ENCODE measurements around the gene HPN. TPM values are rescaled to one million over a fixed set of nuclear protein-coding genes. Genes with fewer than 3 reads are reported as not detected.

Gene HPN
- polyA plus RNA-seq, 6 donors from 2014 or later: not detected

- no peaks in the 10 kb centered on the region for H3K36me3 Mint-ChIP-seq
- H3K4me3 Mint-ChIP-seq: no peak overlapping the region
Observed at GRCh38 chr19:35105411-35106290, 64.1 kb downstream of the HPN start.

GRCh38 chr19:35106291-35106583, 64.7 kb downstream of the HPN start:
- Mint-ChIP-seq H3K4me3 (no peak overlapping the region), H3K9me3 (peaks cover 0 to 4% (median 0%) of the 10 kb centered on the region in 7 donors), H3K36me3 (no peaks in the 10 kb centered on the region), H3K27me3 (peaks cover 0 to 19% (median 0%) of the 10 kb centered on the region in 3 donors), H3K27ac (no peak overlapping the region), H3K4me1 (peaks cover 2 to 5% (median 3%) of the 10 kb centered on the region in 3 donors)
- no peak for ATAC-seq (ENCODE audit: low read depth in 2 of 2)
- no peak for DNase-seq

More at GRCh38 chr19:35105411-35106290, 64.1 kb downstream of the HPN start:
- no peak for ATAC-seq (ENCODE audit: low read depth in 2 of 2)
- peaks cover 2 to 5% (median 3%) of the 10 kb centered on the region in 3 donors for H3K4me1 Mint-ChIP-seq
- peaks cover 0 to 16% (median 0%) of the 10 kb centered on the region in 3 donors for H3K27me3 Mint-ChIP-seq
- DNase-seq: no peak
- peaks cover 0 to 4% (median 0%) of the 10 kb centered on the region in 7 donors for H3K9me3 Mint-ChIP-seq
- H3K27ac Mint-ChIP-seq: no peak overlapping the region

GRCh38 chr19:35106898-35107541, 65.5 kb downstream of the HPN start:
- Mint-ChIP-seq H3K36me3 (no peaks in the 10 kb centered on the region), H3K4me1 (peaks cover 2 to 5% (median 3%) of the 10 kb centered on the region in 3 donors), H3K4me3 (no peak overlapping the region), H3K27me3 (peaks cover 0 to 19% (median 0%) of the 10 kb centered on the region in 3 donors), H3K9me3 (peaks cover 0 to 4% (median 0%) of the 10 kb centered on the region in 7 donors), H3K27ac (no peak overlapping the region)
- no peak for DNase-seq
- no peak for ATAC-seq (ENCODE audit: low read depth in 2 of 2)

GRCh38 chr19:35107545-35107944, 66.0 kb downstream of the HPN start:
- Mint-ChIP-seq H3K36me3 (no peaks in the 10 kb centered on the region), H3K9me3 (peaks cover 0 to 4% (median 0%) of the 10 kb centered on the region in 7 donors), H3K27ac (no peak overlapping the region), H3K4me3 (no peak overlapping the region), H3K27me3 (peaks cover 0 to 19% (median 0%) of the 10 kb centered on the region in 3 donors), H3K4me1 (peaks cover 2 to 5% (median 3%) of the 10 kb centered on the region in 3 donors)
- DNase-seq (no peak), ATAC-seq (ENCODE audit: low read depth in 2 of 2) (no peak)

GRCh38 chr19:35108730-35109129, 67.2 kb downstream of the HPN start:
- no peaks in the 10 kb centered on the region for H3K36me3 Mint-ChIP-seq

GRCh38 chr19:35109395-35110112, 68.0 kb downstream of the HPN start:
- H3K27ac Mint-ChIP-seq: peak overlapping the region in 2 of 6 donors; percentile 30 to 44
- no peaks in the 10 kb centered on the region for H3K36me3 Mint-ChIP-seq
- H3K4me3 Mint-ChIP-seq: no peak overlapping the region
- DNase-seq (no peak), ATAC-seq (ENCODE audit: low read depth in 2 of 2) (no peak)
- H3K27me3 Mint-ChIP-seq: peaks cover 0 to 21% (median 2%) of the 10 kb centered on the region in 3 donors
- H3K4me1 Mint-ChIP-seq: peaks cover 5 to 8% (median 6%) of the 10 kb centered on the region in 3 donors
- peaks cover 0 to 4% (median 0%) of the 10 kb centered on the region in 7 donors for H3K9me3 Mint-ChIP-seq

More at GRCh38 chr19:35108730-35109129, 67.2 kb downstream of the HPN start:
- Mint-ChIP-seq H3K4me3 (no peak overlapping the region), H3K27ac (no peak overlapping the region), H3K4me1 (peaks cover 2 to 5% (median 3%) of the 10 kb centered on the region in 3 donors), H3K9me3 (peaks cover 0 to 4% (median 0%) of the 10 kb centered on the region in 7 donors), H3K27me3 (peaks cover 0 to 19% (median 0%) of the 10 kb centered on the region in 3 donors)
- DNase-seq (no peak), ATAC-seq (ENCODE audit: low read depth in 2 of 2) (no peak)

- H3K9me3 Mint-ChIP-seq: peaks cover 0 to 4% (median 0%) of the 10 kb centered on the region in 7 donors
- H3K27ac Mint-ChIP-seq: no peak overlapping the region
- H3K4me3 Mint-ChIP-seq: no peak overlapping the region
- DNase-seq (no peak), ATAC-seq (ENCODE audit: low read depth in 2 of 2) (no peak)
- H3K4me1 Mint-ChIP-seq: peaks cover 8 to 12% (median 10%) of the 10 kb centered on the region in 3 donors
- no peaks in the 10 kb centered on the region for H3K36me3 Mint-ChIP-seq
- H3K27me3 Mint-ChIP-seq: peaks cover 0 to 28% (median 5%) of the 10 kb centered on the region in 3 donors
Observed at GRCh38 chr19:35110974-35111373, 69.5 kb downstream of the HPN start.

GRCh38 chr19:35112995-35113688, 71.6 kb downstream of the HPN start:
- DNase-seq: no peak
- Mint-ChIP-seq H3K4me3 (peak overlapping the region in 1 of 8 donors; percentile 25), H3K4me1 (peaks cover 6 to 8% (median 8%) of the 10 kb centered on the region in 3 donors), H3K27me3 (peaks cover 0 to 33% (median 5%) of the 10 kb centered on the region in 3 donors), H3K27ac (no peak overlapping the region), H3K9me3 (no peaks in the 10 kb centered on the region), H3K36me3 (no peaks in the 10 kb centered on the region)
- ATAC-seq (ENCODE audit: low read depth in 2 of 2): no peak

- DNase-seq (peak; percentile 64), ATAC-seq (ENCODE audit: low read depth in 2 of 2) (peak; percentile 88)
- H3K4me1 Mint-ChIP-seq: peaks cover 6 to 11% (median 8%) of the 10 kb centered on the region in 3 donors
- no peaks in the 10 kb centered on the region for H3K36me3 Mint-ChIP-seq
- peak overlapping the region in 2 of 6 donors; percentile 60 to 79 for H3K27ac Mint-ChIP-seq
- H3K4me3 Mint-ChIP-seq: peak overlapping the region in 4 of 8 donors; percentile 22 to 50 (median 45)
- H3K27me3 Mint-ChIP-seq: peaks cover 0 to 24% (median 5%) of the 10 kb centered on the region in 3 donors
- no peaks in the 10 kb centered on the region for H3K9me3 Mint-ChIP-seq
Observed at GRCh38 chr19:35114353-35115176, 73.0 kb downstream of the HPN start.

- Mint-ChIP-seq H3K27ac (peak within 1 kb of the TSS in 2 of 6 donors; percentile 60 to 79), H3K9me3 (no peaks in the 10 kb centered on the region), H3K27me3 (peaks cover 0 to 18% (median 5%) of the 10 kb centered on the region in 3 donors), H3K4me1 (peaks cover 6 to 13% (median 8%) of the 10 kb centered on the region in 3 donors), H3K4me3 (peak within 1 kb of the TSS in 4 of 8 donors; percentile 22 to 50 (median 45)), H3K36me3 (no peaks in the 10 kb centered on the region)
- ATAC-seq (ENCODE audit: low read depth in 2 of 2): no peak
- no peak for DNase-seq
Observed at GRCh38 chr19:35115177-35115951, 73.8 kb downstream of the HPN start, which contains the start of gene FXYD3. TSS of gene FXYD3 (plus strand) at chr19:35115823. CDS start at chr19:35119377, 3,554 bp downstream.

Data from naive B cell (primary cell).